ENCODE measurements around the gene PWWP2B. TPM values are rescaled to one million over a fixed set of nuclear protein-coding genes. Genes with fewer than 3 reads are reported as not detected.

The PWWP2B gene
- total RNA-seq, 1 experiment from 2014 or later = 51.6 TPM

DNA sequence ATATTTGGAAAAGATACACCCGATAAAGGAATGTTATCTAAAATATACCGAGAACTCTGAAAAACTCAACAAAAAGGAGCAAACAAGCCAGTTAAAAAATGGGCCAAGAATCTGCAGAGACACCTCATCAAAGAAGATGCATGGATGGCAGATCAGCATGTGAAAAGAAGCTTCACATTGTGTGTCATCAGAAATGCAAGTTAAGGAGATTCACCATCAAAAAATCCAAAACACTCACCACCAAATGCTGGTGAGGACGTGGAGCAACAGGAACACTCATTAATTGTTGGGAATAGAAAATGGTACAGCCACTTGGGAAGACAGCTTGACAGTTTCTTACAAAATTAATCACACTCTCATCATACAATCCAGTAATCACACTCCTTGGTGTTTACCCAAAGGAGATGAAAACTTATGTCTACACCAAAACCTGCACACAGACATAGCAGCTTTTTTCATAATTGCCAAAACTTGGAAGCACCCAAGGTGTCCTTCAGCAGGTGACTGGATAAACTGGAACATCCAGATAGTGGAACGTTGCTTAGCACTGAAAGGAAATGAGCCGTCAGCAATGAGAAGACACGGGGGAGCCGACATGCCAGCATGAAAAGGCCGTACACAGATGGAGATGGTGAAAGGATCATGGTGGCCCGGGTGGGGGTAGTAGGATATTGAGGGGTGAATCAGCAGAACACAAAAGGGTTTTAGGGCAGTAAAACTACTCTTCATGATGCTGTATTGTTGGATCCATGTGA is 27.9 kb upstream of the PWWP2B start:
- ChIA-PET POLR2A (interaction anchor here (0.7 kb wide), 1 partner anchor 91 kb away, joined by 3 read pairs; no protein-coding TSS in a partner anchor), CTCF (no interaction called here)
- TF ChIP-seq, protein P1, sequence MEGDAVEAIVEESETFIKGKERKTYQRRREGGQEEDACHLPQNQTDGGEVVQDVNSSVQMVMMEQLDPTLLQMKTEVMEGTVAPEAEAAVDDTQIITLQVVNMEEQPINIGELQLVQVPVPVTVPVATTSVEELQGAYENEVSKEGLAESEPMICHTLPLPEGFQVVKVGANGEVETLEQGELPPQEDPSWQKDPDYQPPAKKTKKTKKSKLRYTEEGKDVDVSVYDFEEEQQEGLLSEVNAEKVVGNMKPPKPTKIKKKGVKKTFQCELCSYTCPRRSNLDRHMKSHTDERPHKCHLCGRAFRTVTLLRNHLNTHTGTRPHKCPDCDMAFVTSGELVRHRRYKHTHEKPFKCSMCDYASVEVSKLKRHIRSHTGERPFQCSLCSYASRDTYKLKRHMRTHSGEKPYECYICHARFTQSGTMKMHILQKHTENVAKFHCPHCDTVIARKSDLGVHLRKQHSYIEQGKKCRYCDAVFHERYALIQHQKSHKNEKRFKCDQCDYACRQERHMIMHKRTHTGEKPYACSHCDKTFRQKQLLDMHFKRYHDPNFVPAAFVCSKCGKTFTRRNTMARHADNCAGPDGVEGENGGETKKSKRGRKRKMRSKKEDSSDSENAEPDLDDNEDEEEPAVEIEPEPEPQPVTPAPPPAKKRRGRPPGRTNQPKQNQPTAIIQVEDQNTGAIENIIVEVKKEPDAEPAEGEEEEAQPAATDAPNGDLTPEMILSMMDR (IDR thresholded peaks at IDR 0.05) = no peak
- TF ChIP-seq POLR2AphosphoS5 (IDR thresholded peaks at IDR 0.05; ENCODE audit: low read depth, low read length) (no peak), TCF7L2 (IDR thresholded peaks at IDR 0.05; ENCODE audit: low read depth, low read length) (no peak), SIN3A (IDR thresholded peaks at IDR 0.05; ENCODE audit: borderline replicate concordance, insufficient read depth, low read depth, low read length) (no peak)
- TF ChIP-seq, protein P2, sequence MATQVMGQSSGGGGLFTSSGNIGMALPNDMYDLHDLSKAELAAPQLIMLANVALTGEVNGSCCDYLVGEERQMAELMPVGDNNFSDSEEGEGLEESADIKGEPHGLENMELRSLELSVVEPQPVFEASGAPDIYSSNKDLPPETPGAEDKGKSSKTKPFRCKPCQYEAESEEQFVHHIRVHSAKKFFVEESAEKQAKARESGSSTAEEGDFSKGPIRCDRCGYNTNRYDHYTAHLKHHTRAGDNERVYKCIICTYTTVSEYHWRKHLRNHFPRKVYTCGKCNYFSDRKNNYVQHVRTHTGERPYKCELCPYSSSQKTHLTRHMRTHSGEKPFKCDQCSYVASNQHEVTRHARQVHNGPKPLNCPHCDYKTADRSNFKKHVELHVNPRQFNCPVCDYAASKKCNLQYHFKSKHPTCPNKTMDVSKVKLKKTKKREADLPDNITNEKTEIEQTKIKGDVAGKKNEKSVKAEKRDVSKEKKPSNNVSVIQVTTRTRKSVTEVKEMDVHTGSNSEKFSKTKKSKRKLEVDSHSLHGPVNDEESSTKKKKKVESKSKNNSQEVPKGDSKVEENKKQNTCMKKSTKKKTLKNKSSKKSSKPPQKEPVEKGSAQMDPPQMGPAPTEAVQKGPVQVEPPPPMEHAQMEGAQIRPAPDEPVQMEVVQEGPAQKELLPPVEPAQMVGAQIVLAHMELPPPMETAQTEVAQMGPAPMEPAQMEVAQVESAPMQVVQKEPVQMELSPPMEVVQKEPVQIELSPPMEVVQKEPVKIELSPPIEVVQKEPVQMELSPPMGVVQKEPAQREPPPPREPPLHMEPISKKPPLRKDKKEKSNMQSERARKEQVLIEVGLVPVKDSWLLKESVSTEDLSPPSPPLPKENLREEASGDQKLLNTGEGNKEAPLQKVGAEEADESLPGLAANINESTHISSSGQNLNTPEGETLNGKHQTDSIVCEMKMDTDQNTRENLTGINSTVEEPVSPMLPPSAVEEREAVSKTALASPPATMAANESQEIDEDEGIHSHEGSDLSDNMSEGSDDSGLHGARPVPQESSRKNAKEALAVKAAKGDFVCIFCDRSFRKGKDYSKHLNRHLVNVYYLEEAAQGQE (IDR thresholded peaks at IDR 0.05; ENCODE audit: insufficient read depth in 1 of 2, low read depth in 2 of 2, low read length in 1 of 2) = no peak
- H3K36me3 ChIP-seq (ENCODE audit: control insufficient read depth, insufficient read depth, low read length) = no peaks in the 10 kb centered on the region
- peaks cover 5% of the 10 kb centered on the region for H3K4me1 ChIP-seq (ENCODE audit: control insufficient read depth, insufficient read depth, low read length)
- ATAC-seq (no peak), DNase-seq (ENCODE audit: low read depth, low spot score) (no peak)
- H3K4me3 ChIP-seq (ENCODE audit: low read depth in 2 of 2, low read length in 2 of 2) = no peak overlapping the region
- in situ Hi-C loops (cut with HindIII; ENCODE audit: low pct_unique_long_range_greater_than_20kb, low sequenced_read_pairs) (no loop called here), intact Hi-C loops (cut with micrococcal nuclease; ENCODE audit: unreplicated experiment) (no loop called here)
- no peak overlapping the region for H3K27ac ChIP-seq (ENCODE audit: low read length)
- H3K27me3 ChIP-seq (ENCODE audit: control insufficient read depth, insufficient read depth, low read length) = no peaks in the 10 kb centered on the region
- no TSS peak for BruUV-seq (replicated peaks)
- no peaks in the 10 kb centered on the region for H3K9me3 ChIP-seq (ENCODE audit: control insufficient read depth, insufficient read depth, low read depth, low read length)

DNA sequence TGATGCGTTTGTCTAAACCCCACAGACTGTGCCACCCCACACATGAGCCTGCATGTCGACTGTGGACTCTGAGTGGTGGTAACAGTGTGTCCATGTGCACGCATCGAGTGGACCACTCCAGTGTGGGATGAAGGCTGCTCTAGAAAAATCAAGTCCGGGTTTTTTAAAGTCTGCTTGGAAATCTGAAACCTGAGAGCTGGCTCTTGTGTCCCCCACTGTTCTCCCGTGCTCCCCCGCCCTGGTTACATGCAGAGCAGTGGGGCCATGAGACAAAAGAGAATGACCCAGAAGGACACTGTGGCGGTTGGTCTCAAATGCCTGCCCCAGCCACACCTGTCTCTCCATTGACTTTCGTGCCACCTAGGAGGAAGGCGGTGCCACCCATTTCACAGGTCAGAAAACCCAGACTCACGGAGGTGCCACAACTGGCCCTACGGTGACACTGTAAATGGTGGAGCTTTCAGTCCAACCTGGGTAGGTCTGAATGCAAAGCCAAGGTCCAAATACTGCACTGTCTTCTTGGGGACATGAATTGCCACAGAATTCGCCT is 27.3 kb upstream of the PWWP2B start:
- Histone ChIP-seq H3K9me3 (ENCODE audit: control insufficient read depth, insufficient read depth, low read depth, low read length) (no peaks in the 10 kb centered on the region), H3K27me3 (ENCODE audit: control insufficient read depth, insufficient read depth, low read length) (no peaks in the 10 kb centered on the region), H3K4me3 (ENCODE audit: low read depth in 2 of 2, low read length in 2 of 2) (no peak overlapping the region), H3K36me3 (ENCODE audit: control insufficient read depth, insufficient read depth, low read length) (no peaks in the 10 kb centered on the region), H3K27ac (ENCODE audit: low read length) (no peak overlapping the region), H3K4me1 (ENCODE audit: control insufficient read depth, insufficient read depth, low read length) (peaks cover 5% of the 10 kb centered on the region)
- ATAC-seq (no peak), DNase-seq (ENCODE audit: low read depth, low spot score) (no peak)
- ChIA-PET CTCF (no interaction called here), POLR2A (no interaction called here)
- intact Hi-C loops (cut with micrococcal nuclease; ENCODE audit: unreplicated experiment) (no loop called here), in situ Hi-C loops (cut with HindIII; ENCODE audit: low pct_unique_long_range_greater_than_20kb, low sequenced_read_pairs) (no loop called here)
- no peak for TF ChIP-seq TCF7L2 (IDR thresholded peaks at IDR 0.05; ENCODE audit: low read depth, low read length)
- TF ChIP-seq, protein P2 (IDR thresholded peaks at IDR 0.05; ENCODE audit: insufficient read depth in 1 of 2, low read depth in 2 of 2, low read length in 1 of 2) = no peak
- TF ChIP-seq SIN3A (IDR thresholded peaks at IDR 0.05; ENCODE audit: borderline replicate concordance, insufficient read depth, low read depth, low read length) = no peak
- TF ChIP-seq, protein P1 (IDR thresholded peaks at IDR 0.05) = no peak
- TF ChIP-seq POLR2AphosphoS5 (IDR thresholded peaks at IDR 0.05; ENCODE audit: low read depth, low read length) = no peak
- no TSS peak for BruUV-seq (replicated peaks)

Measured in Panc1 (cell line).